GM10266 (cell line): Measurements from ENCODE around the gene SLC22A4.

ENCODE experiments used
- DNase-seq: peaks from one replicate; pipeline ENCODE4 v3.0.0; 2012; ENCODE audit errors: extremely low spot score
- CTCF ChIP-seq: IDR thresholded peaks from 2 replicates; pipeline ENCODE4 v1.5.1; 2012; ENCODE audit warnings: mild to moderate bottlenecking, low read depth; ENCODE audit not compliant: control insufficient read depth, insufficient read depth; ENCODE audit errors: missing control alignments

The SLC22A4 gene

GRCh38 chr5:132335402-132335801 lies 41.2 kb downstream of the SLC22A4 start:
- no peak for TF ChIP-seq CTCF
- DNase-seq = no peak

- no peak for DNase-seq
- TF ChIP-seq CTCF = no peak
Observed at GRCh38 chr5:132339502-132339901, 45.3 kb downstream of the SLC22A4 start.

GRCh38 chr5:132342291-132343180 lies 48.3 kb downstream of the SLC22A4 start:
- no peak for TF ChIP-seq CTCF
- DNase-seq = no peak

- no peak for TF ChIP-seq CTCF
- DNase-seq = no peak
Observed at GRCh38 chr5:132344775-132345514, 50.8 kb downstream of the SLC22A4 start.

- no peak for TF ChIP-seq CTCF
- no peak for DNase-seq
Observed at GRCh38 chr5:132353486-132353995, 59.3 kb downstream of the SLC22A4 start.

GRCh38 chr5:132354381-132355139 lies 60.4 kb downstream of the SLC22A4 start:
- no peak for TF ChIP-seq CTCF
- no peak for DNase-seq
